Measurements from ENCODE around the gene PTPRD.

Gene PTPRD

DNA sequence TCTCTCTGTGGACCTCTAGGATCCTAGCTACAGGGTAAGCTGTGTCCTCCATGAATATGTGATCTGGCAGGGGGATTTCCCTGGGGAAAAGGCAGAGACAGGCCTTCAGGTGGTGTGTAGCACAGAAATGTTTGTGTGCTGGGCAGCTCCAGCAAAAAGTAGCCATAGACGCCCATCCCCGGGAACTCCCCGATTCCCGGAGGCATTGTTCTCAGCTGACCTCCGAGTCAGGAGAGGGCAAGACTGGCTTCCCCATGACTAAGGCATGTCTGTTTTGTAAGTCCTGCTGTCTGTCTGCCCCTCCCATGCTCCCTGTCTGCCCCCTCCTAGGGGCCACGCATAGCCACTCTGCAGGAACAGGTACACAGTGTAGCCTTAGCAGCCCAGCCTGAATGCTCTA is 834.5 kb downstream of the PTPRD start:
- TF ChIP-seq CTCF (conservative IDR thresholded peaks at IDR 0.05; ENCODE audit: low read depth, low read length) = no peak
- Histone ChIP-seq H3K27me3 (ENCODE audit: insufficient read depth, low read depth) (no peaks in the 10 kb centered on the region), H3K9ac (no peak overlapping the region), H3K4me1 (ENCODE audit: low read depth, poor library complexity, severe bottlenecking) (no peaks in the 10 kb centered on the region), H4K20me1 (ENCODE audit: insufficient read depth) (no peaks in the 10 kb centered on the region), H3K36me3 (ENCODE audit: insufficient read depth) (no peaks in the 10 kb centered on the region), H3K27ac (no peak overlapping the region), H3K79me2 (ENCODE audit: insufficient read depth, low read depth) (no peaks in the 10 kb centered on the region), H2AFZ (ENCODE audit: low read depth) (no peak overlapping the region), H3K4me3 (IDR thresholded peaks at IDR 0.05; ENCODE audit: insufficient read depth, low read depth, low read length) (no peak overlapping the region), H3K4me2 (no peak overlapping the region)

- Histone ChIP-seq H3K79me2 (ENCODE audit: insufficient read depth, low read depth) (no peaks in the 10 kb centered on the region), H3K9ac (no peak overlapping the region), H3K4me2 (no peak overlapping the region), H3K27ac (no peak overlapping the region), H3K4me3 (IDR thresholded peaks at IDR 0.05; ENCODE audit: insufficient read depth, low read depth, low read length) (no peak overlapping the region), H2AFZ (ENCODE audit: low read depth) (no peak overlapping the region), H4K20me1 (ENCODE audit: insufficient read depth) (no peaks in the 10 kb centered on the region), H3K27me3 (ENCODE audit: insufficient read depth, low read depth) (no peaks in the 10 kb centered on the region), H3K4me1 (ENCODE audit: low read depth, poor library complexity, severe bottlenecking) (no peaks in the 10 kb centered on the region), H3K36me3 (ENCODE audit: insufficient read depth) (no peaks in the 10 kb centered on the region)
- no peak for TF ChIP-seq CTCF (conservative IDR thresholded peaks at IDR 0.05; ENCODE audit: low read depth, low read length)
Observed at GRCh38 chr9:9774471-9774870, 838.3 kb downstream of the PTPRD start.

- H3K79me2 ChIP-seq (ENCODE audit: insufficient read depth, low read depth) = no peaks in the 10 kb centered on the region
- H3K27me3 ChIP-seq (ENCODE audit: insufficient read depth, low read depth) = no peaks in the 10 kb centered on the region
- H3K9ac ChIP-seq = no peak overlapping the region
- H3K4me2 ChIP-seq = no peak overlapping the region
- H3K36me3 ChIP-seq (ENCODE audit: insufficient read depth) = no peaks in the 10 kb centered on the region
- H4K20me1 ChIP-seq (ENCODE audit: insufficient read depth) = no peaks in the 10 kb centered on the region
- TF ChIP-seq CTCF (conservative IDR thresholded peaks at IDR 0.05; ENCODE audit: low read depth, low read length) = no peak
- H3K4me3 ChIP-seq (IDR thresholded peaks at IDR 0.05; ENCODE audit: insufficient read depth, low read depth, low read length) = no peak overlapping the region
- H2AFZ ChIP-seq (ENCODE audit: low read depth) = no peak overlapping the region
- no peaks in the 10 kb centered on the region for H3K4me1 ChIP-seq (ENCODE audit: low read depth, poor library complexity, severe bottlenecking)
- no peak overlapping the region for H3K27ac ChIP-seq
Observed at GRCh38 chr9:9771314-9771713, 841.5 kb downstream of the PTPRD start.

DNA sequence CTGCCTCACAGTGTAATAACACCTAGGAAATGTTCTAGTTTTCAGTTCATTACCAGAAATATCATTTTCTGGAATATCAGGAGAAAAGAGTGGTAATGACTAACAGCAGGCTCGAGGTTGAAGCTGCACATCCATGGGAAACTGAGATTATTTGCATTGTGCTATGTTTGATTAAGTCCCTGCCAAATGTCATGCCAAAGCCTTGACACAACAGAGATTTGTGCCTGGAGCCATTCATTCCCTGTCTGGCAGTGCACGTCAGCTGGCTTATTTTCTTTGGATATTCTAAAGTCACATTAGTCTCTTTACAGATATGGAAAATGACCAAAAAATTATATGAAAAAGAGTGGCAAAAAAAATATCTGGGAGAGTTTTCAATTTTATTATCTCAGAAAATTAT is 848.0 kb downstream of the PTPRD start:
- Histone ChIP-seq H4K20me1 (ENCODE audit: insufficient read depth) (no peaks in the 10 kb centered on the region), H2AFZ (ENCODE audit: low read depth) (no peak overlapping the region), H3K79me2 (ENCODE audit: insufficient read depth, low read depth) (no peaks in the 10 kb centered on the region), H3K4me3 (IDR thresholded peaks at IDR 0.05; ENCODE audit: insufficient read depth, low read depth, low read length) (no peak overlapping the region), H3K4me1 (ENCODE audit: low read depth, poor library complexity, severe bottlenecking) (no peaks in the 10 kb centered on the region), H3K36me3 (ENCODE audit: insufficient read depth) (no peaks in the 10 kb centered on the region), H3K27ac (no peak overlapping the region), H3K4me2 (no peak overlapping the region), H3K9ac (no peak overlapping the region), H3K27me3 (ENCODE audit: insufficient read depth, low read depth) (no peaks in the 10 kb centered on the region)
- TF ChIP-seq CTCF (conservative IDR thresholded peaks at IDR 0.05; ENCODE audit: low read depth, low read length) = no peak

DNA sequence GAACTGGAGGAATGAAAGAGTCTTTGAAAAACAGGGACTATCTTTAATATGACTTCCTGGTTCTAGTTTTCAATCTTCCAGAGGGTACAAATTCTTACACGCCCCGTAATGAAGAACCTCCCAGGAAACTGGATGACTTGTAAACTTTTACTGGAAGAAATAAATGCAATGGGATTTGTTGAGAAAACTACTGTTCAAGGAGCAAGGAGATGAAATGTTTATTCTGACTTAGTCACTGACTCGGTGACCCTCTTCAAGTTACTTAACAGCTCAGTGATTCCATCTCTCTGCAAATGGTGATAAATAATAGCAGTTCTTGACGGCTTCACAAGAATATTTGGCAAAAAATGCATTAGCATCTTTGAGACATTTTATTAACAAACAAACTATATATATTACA is 858.6 kb downstream of the PTPRD start:
- no peak overlapping the region for H3K4me3 ChIP-seq (IDR thresholded peaks at IDR 0.05; ENCODE audit: insufficient read depth, low read depth, low read length)
- H3K27me3 ChIP-seq (ENCODE audit: insufficient read depth, low read depth) = no peaks in the 10 kb centered on the region
- H3K79me2 ChIP-seq (ENCODE audit: insufficient read depth, low read depth) = no peaks in the 10 kb centered on the region
- no peak overlapping the region for H3K27ac ChIP-seq
- no peak overlapping the region for H3K4me2 ChIP-seq
- H3K36me3 ChIP-seq (ENCODE audit: insufficient read depth) = no peaks in the 10 kb centered on the region
- no peaks in the 10 kb centered on the region for H3K4me1 ChIP-seq (ENCODE audit: low read depth, poor library complexity, severe bottlenecking)
- no peaks in the 10 kb centered on the region for H4K20me1 ChIP-seq (ENCODE audit: insufficient read depth)
- TF ChIP-seq CTCF (conservative IDR thresholded peaks at IDR 0.05; ENCODE audit: low read depth, low read length) = no peak
- no peak overlapping the region for H2AFZ ChIP-seq (ENCODE audit: low read depth)
- no peak overlapping the region for H3K9ac ChIP-seq

All from KMS-11 (cell line).